Aorta (tissue), 5 donors: ENCODE measurements around the gene POTEG. TPM values are rescaled to one million over a fixed set of nuclear protein-coding genes. Genes with fewer than 3 reads are reported as not detected.
"Not testable (repeated sequence)": the region's sequence is repeated elsewhere in the genome, so short reads cannot be mapped to it uniquely, and the experiment has no call there.

Experiments used
- ATAC-seq: fragments of 200-7000 bp; cut with Tn5 transposase; one replicate; pipeline ENCODE4 v1.9.1; 2022; ENCODE audit warnings: moderate library complexity; ENCODE audit not compliant: low FRiP score
- DNase-seq, 2 donors: peaks; one replicate each; pipeline ENCODE4 v3.0.0-alpha.2; 2020
- H3K27ac ChIP-seq, 2 donors: one replicate each; pipeline ENCODE4 v1.5.1; 2013; ENCODE audit warnings: low read length in 2 of 2, mild to moderate bottlenecking in 2 of 2, moderate library complexity in 2 of 2, control low read depth in 1 of 2, inconsistent platforms in 1 of 2, low read depth in 1 of 2
- H3K27me3 ChIP-seq, 2 donors: one replicate each; pipeline ENCODE4 v1.6.1; 2013; ENCODE audit warnings: control low read depth in 1 of 2, low read length in 1 of 2, mild to moderate bottlenecking in 1 of 2, moderate library complexity in 1 of 2; ENCODE audit not compliant: insufficient read depth in 2 of 2, control insufficient read depth in 1 of 2
- H3K36me3 ChIP-seq, 2 donors: one replicate each; pipeline ENCODE4 v1.6.1; 2013; ENCODE audit warnings: control low read depth in 1 of 2, low read length in 1 of 2, mild to moderate bottlenecking in 1 of 2; ENCODE audit not compliant: insufficient read depth in 2 of 2, control insufficient read depth in 1 of 2
- H3K4me1 ChIP-seq, 2 donors: one replicate each; pipeline ENCODE4 v1.6.1; 2013; ENCODE audit warnings: low read length in 2 of 2, control low read depth in 1 of 2, mild to moderate bottlenecking in 1 of 2, moderate library complexity in 1 of 2; ENCODE audit not compliant: insufficient read depth in 2 of 2, control insufficient read depth in 1 of 2
- H3K4me3 ChIP-seq, 2 donors: one replicate each; pipeline ENCODE4 v1.5.1; 2013; ENCODE audit warnings: low read length in 2 of 2, control low read depth in 1 of 2, mild to moderate bottlenecking in 1 of 2
- H3K9me3 ChIP-seq: one replicate; pipeline ENCODE4 v1.6.1; 2013; ENCODE audit warnings: mild to moderate bottlenecking, low read length; ENCODE audit not compliant: control insufficient read depth
- WGBS, 2 donors: extraction: QIAGEN DNeasy Blood & Tissue Kit; methylation state at CpG; one replicate each; pipeline ENCODE4 v1.1.7; 2013; 5-methylcytosine and 5-hydroxymethylcytosine counted together
- intact Hi-C, 2 donors: fragments of 100-400 bp; cut with DNase I; formaldehyde crosslinking; loops; one replicate each; pipeline versions ENCODE4 v1.14.2 to v1.15.0; 2022
- polyA plus RNA-seq, 2 donors: library from polyadenylated mRNA; stranded (reverse); fragments of 200-250 nt; gene quantifications; one replicate each; pipeline ENCODE4 v1.2.3, GENCODE V29; 2013
- total RNA-seq, 2 donors: library from RNA; stranded (reverse); fragmentation: NEBNext Ultra II Directional; extraction: Animal tissue kit (Norgen Biotek cat#: 25700); gene quantifications; one replicate each; pipeline ENCODE4 v1.2.1, GENCODE V29; 2021
- donor health status: healthy with polysubstance abuse.
- donor health status: Bipolar disorder and iron deficiency.
- donor health status: DM: no; HTN: no; CAD: no.
- donor health status: DM: no; HTN: no; CAD: no.
- donor health status: DM: yes; HTN: yes; CAD: no.

The POTEG gene
- total and polyA plus RNA-seq, 4 donors: not detected

DNA sequence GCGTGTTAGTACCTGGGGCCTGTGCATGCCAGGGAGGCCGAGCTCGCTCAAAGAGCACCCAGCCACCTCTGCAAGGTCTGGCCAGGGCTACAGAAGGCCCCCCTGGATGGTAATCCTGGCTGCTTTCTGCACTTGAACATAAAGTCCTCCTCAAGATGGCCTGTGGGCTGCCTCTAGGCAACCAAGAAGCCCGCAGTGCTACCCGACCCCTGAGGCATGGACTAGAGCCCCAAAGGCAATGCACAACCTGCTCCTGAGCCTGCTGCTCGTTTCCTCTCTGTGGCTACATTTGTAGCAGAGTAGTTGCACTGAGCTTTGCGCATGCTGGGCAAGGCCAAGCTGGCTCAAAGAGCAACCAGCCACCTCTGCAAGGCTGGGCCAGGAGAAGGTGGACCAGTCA is 47.8 kb downstream of the POTEG start:
- intact Hi-C loops: not testable (repeated sequence)
- peak in 1 of 2 donors; percentile 40 for DNase-seq
- WGBS, 2 donors: 55 to 56% methylated on average over 3 of the region's 7 CpGs

DNA sequence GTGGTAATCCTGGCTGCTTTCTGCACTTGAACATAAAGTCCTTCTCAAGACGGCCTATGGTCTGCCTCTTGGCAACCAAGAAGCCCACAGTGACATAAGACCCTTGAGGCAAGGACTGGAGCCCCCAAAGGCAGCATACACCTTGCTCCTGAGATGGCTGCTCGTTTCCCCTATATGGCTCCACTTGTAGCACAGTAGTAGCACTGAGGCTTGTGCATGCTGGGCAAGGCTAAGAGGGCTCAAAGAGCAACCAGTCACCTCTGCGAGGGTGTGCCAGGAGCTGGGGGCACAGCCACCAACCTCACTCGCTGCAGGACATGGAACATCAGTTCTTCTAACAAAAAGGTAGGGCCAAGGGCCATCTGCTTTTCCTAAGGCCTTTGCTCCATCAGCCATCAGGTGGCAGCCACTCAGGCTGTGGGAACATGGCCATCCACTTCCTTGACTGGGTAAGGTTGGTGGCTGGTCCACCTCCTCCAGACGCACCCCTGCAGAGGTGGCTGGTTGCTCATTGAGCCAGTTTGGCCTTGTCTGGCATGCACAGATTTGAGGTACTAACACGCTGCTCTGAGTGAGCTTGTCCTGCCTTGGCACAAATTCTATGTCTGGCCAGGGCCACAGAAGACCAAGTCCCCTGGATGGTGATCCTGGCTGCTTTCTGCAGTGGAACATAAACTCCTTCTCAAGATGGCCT is 49.9 kb downstream of the POTEG start:
- DNase-seq, ATAC-seq, H3K36me3 ChIP-seq, H3K27ac ChIP-seq, intact Hi-C loops, H3K27me3 ChIP-seq, H3K4me1 ChIP-seq, H3K4me3 ChIP-seq, H3K9me3 ChIP-seq: not testable (repeated sequence)
- WGBS, 2 donors: 20 to 58% methylated on average over 1 to 3 of the region's 6 CpGs

More for the DNA sequence above, 47.8 kb downstream of the POTEG start:
- not testable (repeated sequence) for H3K9me3 ChIP-seq, H3K4me3 ChIP-seq, H3K36me3 ChIP-seq, ATAC-seq, H3K27ac ChIP-seq, H3K27me3 ChIP-seq, H3K4me1 ChIP-seq

DNA sequence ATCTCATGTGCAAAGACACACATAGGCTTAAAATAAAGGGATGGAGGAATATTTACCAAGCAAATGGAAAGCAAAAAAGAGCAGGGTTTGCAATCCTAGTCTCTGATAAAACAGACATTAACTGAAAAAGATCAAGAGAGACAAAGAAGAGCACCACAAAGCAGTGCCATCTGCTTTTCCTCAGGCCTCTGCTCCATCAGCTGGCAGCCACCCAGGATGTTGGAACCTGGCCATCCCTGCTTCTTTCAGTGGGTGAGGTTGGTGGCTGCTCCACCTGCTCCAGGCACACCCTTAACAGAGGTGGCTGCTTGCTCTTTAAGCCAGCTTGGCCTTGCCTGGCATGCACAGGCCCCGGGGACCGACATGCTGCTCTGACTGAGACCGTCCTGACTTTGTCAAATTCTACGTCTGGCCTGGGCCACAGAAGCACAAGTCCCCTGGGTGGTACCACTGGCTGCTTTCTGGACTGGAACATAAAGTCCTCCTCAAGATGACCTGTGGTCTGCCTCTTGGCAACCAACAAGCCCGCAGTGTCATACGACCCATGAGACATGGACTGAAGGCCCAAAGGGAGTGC is 51.0 kb downstream of the POTEG start:
- DNase-seq, H3K27ac ChIP-seq, H3K27me3 ChIP-seq, H3K36me3 ChIP-seq, H3K4me1 ChIP-seq, H3K4me3 ChIP-seq, H3K9me3 ChIP-seq, intact Hi-C loops, ATAC-seq: not testable (repeated sequence)
- WGBS, 2 donors: no CpG with 5 or more reads among the region's 6 CpGs

DNA sequence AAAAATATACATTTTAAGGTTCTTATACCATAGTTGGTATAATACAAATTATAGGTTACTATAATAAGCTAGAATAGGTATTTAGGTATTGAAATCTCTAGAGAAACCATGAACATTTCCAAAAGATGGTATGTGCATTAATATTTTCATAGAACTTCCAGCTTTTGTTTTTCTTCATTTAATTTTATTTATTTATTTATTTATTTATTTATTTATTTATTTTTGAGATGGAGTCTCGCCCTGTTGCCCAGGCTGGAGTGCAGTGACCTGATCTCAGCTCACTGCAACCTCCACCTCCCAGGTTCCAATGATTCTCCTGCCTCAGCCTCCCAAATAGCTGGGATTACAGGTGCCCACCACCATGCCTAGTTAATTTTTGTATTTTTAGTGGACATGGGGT is 54.0 kb downstream of the POTEG start:
- 13 to 28% methylated on average over 1 of the region's 1 CpG for WGBS, 2 donors
- intact Hi-C loops, DNase-seq, H3K4me3 ChIP-seq, H3K4me1 ChIP-seq, H3K27me3 ChIP-seq, H3K9me3 ChIP-seq, H3K36me3 ChIP-seq, H3K27ac ChIP-seq, ATAC-seq: not testable (repeated sequence)

DNA sequence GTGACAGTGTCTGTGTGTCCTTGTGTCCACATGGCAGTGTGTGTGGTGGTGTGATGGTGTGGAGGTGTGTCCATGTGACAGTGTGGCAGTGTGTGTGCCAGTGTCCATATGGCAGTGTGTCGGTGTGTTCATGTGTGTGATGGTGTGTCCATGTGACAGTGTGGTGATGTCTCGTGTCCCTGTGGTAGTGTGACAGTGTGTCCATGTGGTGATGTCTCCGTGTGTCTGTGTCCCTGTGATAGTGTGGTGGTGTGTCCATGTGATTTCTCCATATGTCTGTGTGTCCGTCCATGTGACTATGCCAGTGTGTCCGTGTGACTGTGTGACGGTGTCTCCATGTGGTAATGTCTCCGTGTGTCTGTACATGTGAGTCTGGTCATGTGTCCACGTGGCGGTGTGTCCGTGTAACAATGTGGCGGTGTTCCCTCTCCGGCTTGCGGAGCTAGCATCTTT is 59.7 kb downstream of the POTEG start:
- H3K27ac ChIP-seq, H3K27me3 ChIP-seq, intact Hi-C loops, H3K9me3 ChIP-seq, H3K4me1 ChIP-seq, H3K4me3 ChIP-seq, ATAC-seq, H3K36me3 ChIP-seq: not testable (repeated sequence)
- WGBS, 2 donors: 85 to 87% methylated on average over 13 of the region's 13 CpGs
- DNase-seq: peak in 1 of 2 donors; percentile 25

DNA sequence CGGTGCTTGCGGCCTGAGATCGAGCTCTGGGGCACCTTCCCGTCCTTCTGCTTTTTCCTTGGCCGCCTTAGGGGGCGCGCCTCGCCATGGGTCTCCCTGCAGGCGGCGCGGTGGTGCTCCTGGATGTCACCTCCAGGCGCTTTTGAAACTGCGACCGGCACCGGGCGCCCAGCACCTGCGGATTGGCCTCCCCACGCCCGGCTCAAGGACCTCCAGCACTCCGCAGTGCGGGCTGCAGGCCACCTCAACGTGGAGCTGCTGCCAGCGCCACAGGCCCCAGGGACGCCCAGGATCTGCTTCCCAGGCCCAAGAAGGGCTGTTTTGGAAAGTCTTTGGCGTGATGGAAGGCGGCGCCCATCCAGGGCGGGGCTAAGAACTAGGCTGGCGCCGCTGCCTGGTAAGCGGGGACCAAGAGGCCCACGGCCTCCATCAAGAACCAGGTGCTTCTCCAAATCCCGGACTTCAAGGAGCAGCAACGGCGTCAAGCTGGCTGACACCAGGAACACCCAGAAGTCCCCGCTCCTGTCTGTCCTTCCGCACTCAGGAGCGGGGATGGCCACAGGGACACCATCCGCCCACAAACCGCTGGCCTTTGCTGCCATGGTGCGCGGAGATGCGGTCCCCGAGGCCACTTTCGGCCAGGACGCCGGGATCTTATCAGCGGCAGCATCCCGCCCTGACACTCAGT is 61.2 kb downstream of the POTEG start:
- 60 to 63% methylated on average over 49 of the region's 49 CpGs for WGBS, 2 donors
- ATAC-seq, H3K27ac ChIP-seq, H3K4me3 ChIP-seq, intact Hi-C loops, H3K9me3 ChIP-seq, H3K27me3 ChIP-seq, H3K4me1 ChIP-seq, H3K36me3 ChIP-seq: not testable (repeated sequence)
- peak in 1 of 2 donors; percentile 72 for DNase-seq

DNA sequence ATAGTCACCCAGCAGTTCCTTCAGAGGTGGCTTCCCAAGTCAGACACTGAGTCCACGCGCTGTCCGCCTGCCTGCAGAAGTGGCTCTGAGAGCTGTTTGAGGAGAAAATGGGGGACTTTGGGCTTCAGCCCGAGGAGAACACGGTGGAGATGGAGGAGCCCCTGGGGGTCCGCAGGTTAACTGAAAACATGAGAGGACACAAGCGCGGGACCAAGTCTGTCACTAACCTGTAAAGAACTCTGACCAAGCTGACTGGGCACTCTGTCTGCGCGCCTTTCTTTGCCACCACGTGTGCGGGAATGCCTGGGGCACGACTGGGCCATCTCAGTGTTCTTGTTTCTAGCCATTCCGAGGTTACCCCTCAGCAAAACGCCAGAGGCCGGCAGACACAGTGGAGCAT is 62.4 kb downstream of the POTEG start:
- H3K4me1 ChIP-seq, H3K27ac ChIP-seq, intact Hi-C loops, H3K9me3 ChIP-seq, DNase-seq, H3K27me3 ChIP-seq, ATAC-seq, H3K36me3 ChIP-seq, H3K4me3 ChIP-seq: not testable (repeated sequence)
- WGBS, 2 donors: 82 to 87% methylated on average over 9 to 10 of the region's 16 CpGs

DNA sequence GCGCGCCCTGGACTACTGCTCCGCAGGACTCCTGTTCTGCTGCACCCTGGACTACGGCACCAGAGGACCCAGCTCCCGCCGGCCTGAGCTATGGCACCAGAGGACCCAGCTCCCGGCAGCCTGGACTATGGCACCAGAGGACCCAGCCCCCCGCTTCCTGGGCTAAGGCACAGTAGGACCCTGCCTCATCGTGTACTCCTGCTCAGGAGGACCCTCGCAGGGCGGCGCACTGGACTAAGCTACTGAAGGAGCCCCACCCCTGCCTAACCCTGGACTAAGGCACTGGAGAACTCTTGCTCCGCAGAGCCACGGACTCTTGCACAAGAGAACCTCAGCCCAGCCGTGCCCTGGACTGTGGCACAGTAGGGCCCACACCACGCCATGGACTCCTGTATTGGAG is 71.3 kb downstream of the POTEG start:
- intact Hi-C loops, H3K27ac ChIP-seq, H3K4me3 ChIP-seq, H3K4me1 ChIP-seq, H3K27me3 ChIP-seq, ATAC-seq, H3K9me3 ChIP-seq, DNase-seq, H3K36me3 ChIP-seq: not testable (repeated sequence)
- WGBS, 2 donors: 94 to 96% methylated on average over 6 of the region's 16 CpGs

DNA sequence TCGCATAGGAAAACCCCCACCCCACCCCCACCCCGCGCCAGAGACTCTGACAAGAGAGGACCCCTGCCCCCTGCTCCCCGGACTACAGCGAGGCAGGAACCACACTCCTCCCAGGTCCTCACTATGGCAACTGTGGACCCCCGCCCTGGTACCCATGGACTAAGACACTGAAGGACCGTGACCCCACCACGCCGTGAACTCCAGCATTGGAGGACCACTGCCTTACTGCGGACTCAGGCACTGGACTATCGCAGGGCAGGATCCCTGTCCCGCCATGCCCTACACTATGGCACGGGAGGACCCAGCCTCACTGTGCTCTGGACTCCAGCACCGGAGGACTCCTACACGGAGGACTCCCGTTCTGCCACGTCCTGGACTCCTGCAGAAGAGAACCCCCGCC is 71.8 kb downstream of the POTEG start:
- H3K36me3 ChIP-seq, H3K9me3 ChIP-seq, H3K4me3 ChIP-seq, H3K27me3 ChIP-seq, DNase-seq, H3K4me1 ChIP-seq, H3K27ac ChIP-seq, ATAC-seq, intact Hi-C loops: not testable (repeated sequence)
- WGBS, 2 donors: 85 to 93% methylated on average over 11 to 13 of the region's 18 CpGs
